Activated CD8-positive, alpha-beta memory T cell treated with anti-CD3 and anti-CD28 coated beads for 4 hours (primary cell): Measurements from ENCODE around the gene TMEM132C.

Experiments
- DNase-seq, 2 donors: peaks; one replicate each; pipeline ENCODE4 v3.0.0-alpha.2; 2020; ENCODE audit warnings: low read depth in 2 of 2

TMEM132C gene

GRCh38 chr12:128338386-128339125 lies 71.6 kb downstream of the TMEM132C start:
- no peak for DNase-seq

GRCh38 chr12:128339126-128339520 lies 72.2 kb downstream of the TMEM132C start:
- DNase-seq = no peak

- DNase-seq = no peak
These were observed 72.7 kb downstream of the TMEM132C start for GRCh38 chr12:128339631-128340030.

- DNase-seq = no peak
These were observed 86.3 kb downstream of the TMEM132C start for GRCh38 chr12:128353301-128353700.

GRCh38 chr12:128356547-128356946 lies 89.6 kb downstream of the TMEM132C start:
- DNase-seq = no peak

GRCh38 chr12:128361400-128361995 lies 94.5 kb downstream of the TMEM132C start:
- DNase-seq = no peak

GRCh38 chr12:128365032-128365431 lies 98.1 kb downstream of the TMEM132C start:
- no peak for DNase-seq

GRCh38 chr12:128365651-128366231 lies 98.8 kb downstream of the TMEM132C start:
- DNase-seq = no peak

GRCh38 chr12:128367961-128368360 lies 101.0 kb downstream of the TMEM132C start:
- no peak for DNase-seq

GRCh38 chr12:128381541-128381940 lies 114.6 kb downstream of the TMEM132C start:
- DNase-seq = no peak

GRCh38 chr12:128381946-128382345 lies 115.0 kb downstream of the TMEM132C start:
- no peak for DNase-seq

- no peak for DNase-seq
These were observed 116.0 kb downstream of the TMEM132C start for GRCh38 chr12:128382946-128383345.

- DNase-seq = no peak
These were observed 116.5 kb downstream of the TMEM132C start for GRCh38 chr12:128383357-128383937.

- DNase-seq = no peak
These were observed 118.8 kb downstream of the TMEM132C start for GRCh38 chr12:128385736-128386135.

- DNase-seq = no peak
These were observed 120.9 kb downstream of the TMEM132C start for GRCh38 chr12:128387811-128388422.

- DNase-seq = no peak
These were observed 121.6 kb downstream of the TMEM132C start for GRCh38 chr12:128388461-128389000.

GRCh38 chr12:128393346-128393745 lies 126.4 kb downstream of the TMEM132C start:
- DNase-seq = no peak

GRCh38 chr12:128394137-128394536 lies 127.2 kb downstream of the TMEM132C start:
- no peak for DNase-seq

- no peak for DNase-seq
These were observed 132.3 kb downstream of the TMEM132C start for GRCh38 chr12:128399253-128399652.

GRCh38 chr12:128402486-128403243 lies 135.7 kb downstream of the TMEM132C start:
- no peak for DNase-seq

GRCh38 chr12:128408669-128409068 lies 141.7 kb downstream of the TMEM132C start:
- no peak for DNase-seq
